WTC11 (cell line): ENCODE measurements around the gene FLOT2.

Source experiments
- CREB1 ChIP-seq: sonication (generic); formaldehyde crosslinking; IDR thresholded peaks from 2 replicates; pipeline ENCODE4 v1.8.0; 2023; ENCODE audit warnings: mild to moderate bottlenecking, missing genetic modification reagents
- ESRRA ChIP-seq: sonication (generic); formaldehyde crosslinking; IDR thresholded peaks from 2 replicates; pipeline ENCODE4 v1.8.1; 2022; ENCODE audit warnings: mild to moderate bottlenecking, missing genetic modification reagents, borderline replicate concordance
- ETV6 ChIP-seq: sonication (generic); formaldehyde crosslinking; IDR thresholded peaks from 2 replicates; pipeline ENCODE4 v1.8.1; 2022; ENCODE audit warnings: mild to moderate bottlenecking, missing genetic modification reagents
- TP53 ChIP-seq: sonication (generic); formaldehyde crosslinking; IDR thresholded peaks from 2 replicates; pipeline ENCODE4 v1.8.1; 2023; ENCODE audit warnings: mild to moderate bottlenecking, missing genetic modification reagents
- TF ChIP-seq, protein P1 (sequence below): fragments of 200-600 bp; IDR thresholded peaks from 2 replicates; pipeline ENCODE4 v1.8.0; 2022; ENCODE audit warnings: antibody characterized with exemption
- TF ChIP-seq, protein P2 (sequence below): sonication (generic); formaldehyde crosslinking; conservative IDR thresholded peaks from 2 replicates; pipeline ENCODE4 v1.8.1; 2022; ENCODE audit warnings: mild to moderate bottlenecking, missing genetic modification reagents
- TF ChIP-seq, protein P3 (sequence below): sonication (generic); formaldehyde crosslinking; IDR thresholded peaks from 2 replicates; pipeline ENCODE4 v1.8.0; 2022; ENCODE audit warnings: mild to moderate bottlenecking, missing genetic modification reagents

DNA sequence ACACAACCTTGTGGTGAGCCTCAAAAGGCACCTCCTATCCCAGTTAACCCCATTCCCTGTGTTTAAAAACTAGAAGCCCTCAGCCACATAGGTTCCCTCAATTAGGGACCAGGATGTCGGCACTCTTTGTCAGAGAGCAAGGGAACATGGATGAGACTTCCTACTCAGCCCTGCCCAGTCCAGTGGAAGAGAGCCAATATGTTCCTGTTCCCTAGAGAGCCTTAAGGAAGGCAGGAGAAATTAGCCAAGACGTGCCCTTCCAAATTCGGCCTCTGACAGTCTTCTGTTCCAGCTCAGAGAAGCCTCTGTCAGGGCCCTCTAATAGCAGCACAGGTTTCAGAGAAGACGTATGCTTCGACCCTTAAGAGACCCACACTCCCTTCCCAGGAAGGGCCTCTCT, 19.9 kb upstream of the FLOT2 start:
- TF ChIP-seq, protein P1, sequence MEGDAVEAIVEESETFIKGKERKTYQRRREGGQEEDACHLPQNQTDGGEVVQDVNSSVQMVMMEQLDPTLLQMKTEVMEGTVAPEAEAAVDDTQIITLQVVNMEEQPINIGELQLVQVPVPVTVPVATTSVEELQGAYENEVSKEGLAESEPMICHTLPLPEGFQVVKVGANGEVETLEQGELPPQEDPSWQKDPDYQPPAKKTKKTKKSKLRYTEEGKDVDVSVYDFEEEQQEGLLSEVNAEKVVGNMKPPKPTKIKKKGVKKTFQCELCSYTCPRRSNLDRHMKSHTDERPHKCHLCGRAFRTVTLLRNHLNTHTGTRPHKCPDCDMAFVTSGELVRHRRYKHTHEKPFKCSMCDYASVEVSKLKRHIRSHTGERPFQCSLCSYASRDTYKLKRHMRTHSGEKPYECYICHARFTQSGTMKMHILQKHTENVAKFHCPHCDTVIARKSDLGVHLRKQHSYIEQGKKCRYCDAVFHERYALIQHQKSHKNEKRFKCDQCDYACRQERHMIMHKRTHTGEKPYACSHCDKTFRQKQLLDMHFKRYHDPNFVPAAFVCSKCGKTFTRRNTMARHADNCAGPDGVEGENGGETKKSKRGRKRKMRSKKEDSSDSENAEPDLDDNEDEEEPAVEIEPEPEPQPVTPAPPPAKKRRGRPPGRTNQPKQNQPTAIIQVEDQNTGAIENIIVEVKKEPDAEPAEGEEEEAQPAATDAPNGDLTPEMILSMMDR, result no peak
- no peak for TF ChIP-seq TP53
- TF ChIP-seq ETV6 (CRISPR knock-in tag), result no peak
- TF ChIP-seq, protein P2, sequence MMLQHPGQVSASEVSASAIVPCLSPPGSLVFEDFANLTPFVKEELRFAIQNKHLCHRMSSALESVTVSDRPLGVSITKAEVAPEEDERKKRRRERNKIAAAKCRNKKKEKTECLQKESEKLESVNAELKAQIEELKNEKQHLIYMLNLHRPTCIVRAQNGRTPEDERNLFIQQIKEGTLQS, result no peak
- no peak for TF ChIP-seq CREB1 (CRISPR knock-in tag)
- TF ChIP-seq, protein P3, sequence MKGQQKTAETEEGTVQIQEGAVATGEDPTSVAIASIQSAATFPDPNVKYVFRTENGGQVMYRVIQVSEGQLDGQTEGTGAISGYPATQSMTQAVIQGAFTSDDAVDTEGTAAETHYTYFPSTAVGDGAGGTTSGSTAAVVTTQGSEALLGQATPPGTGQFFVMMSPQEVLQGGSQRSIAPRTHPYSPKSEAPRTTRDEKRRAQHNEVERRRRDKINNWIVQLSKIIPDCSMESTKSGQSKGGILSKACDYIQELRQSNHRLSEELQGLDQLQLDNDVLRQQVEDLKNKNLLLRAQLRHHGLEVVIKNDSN, result no peak
- TF ChIP-seq ESRRA (CRISPR knock-in tag), result no peak
